K562 (cell line): Measurements from ENCODE around the gene KCNK7. TPM values are rescaled to one million over a fixed set of nuclear protein-coding genes. Genes with fewer than 3 reads are reported as not detected.

Source experiments
- HDAC1 ChIP-seq, 2 experiments: fragments of 450-650 bp; IDR thresholded peaks; 2 replicates each; pipeline ENCODE4 v1.6.1; 2016 to 2017; ENCODE audit warnings: inconsistent platforms in 1 of 2, mild to moderate bottlenecking in 1 of 2, moderate library complexity in 1 of 2
- NR2C1 ChIP-seq, 2 experiments: fragments of 450-650 bp; IDR thresholded peaks; 2 replicates each; pipeline ENCODE4 v1.6.1; 2017; ENCODE audit warnings: mild to moderate bottlenecking in 2 of 2, antibody characterized with exemption in 1 of 2, inconsistent platforms in 1 of 2, missing compliant biosample characterization in 1 of 2, missing genetic modification characterization in 1 of 2
- RAD21 ChIP-seq, 2 experiments: fragments of 250-450 bp in 1 of 2; fragments of 450-650 bp in 1 of 2; sonication (Bioruptor Pico) in 1 of 2; formaldehyde crosslinking in 1 of 2; IDR thresholded peaks in 1 of 2; conservative IDR thresholded peaks in 1 of 2; 2 replicates each; pipeline versions ENCODE4 v1.4.0 to v1.8.0; 2020 to 2022; ENCODE audit warnings: mild to moderate bottlenecking in 2 of 2, moderate library complexity in 1 of 2
- RHOXF2B ChIP-seq: fragments of 250-450 bp; sonication (Bioruptor Pico); conservative IDR thresholded peaks from 2 replicates; pipeline ENCODE4 v1.5.1; 2021
- SMARCA5 ChIP-seq: fragments of 450-650 bp; IDR thresholded peaks from 2 replicates; pipeline ENCODE4 v1.6.1; 2016
- STAT5A ChIP-seq: IDR thresholded peaks from 2 replicates; pipeline ENCODE4 v1.6.1; 2012; ENCODE audit warnings: low read length, inconsistent platforms, borderline replicate concordance
- TOE1 ChIP-seq, 2 experiments: fragments of 450-650 bp in 1 of 2; sonication (generic) in 1 of 2; formaldehyde crosslinking in 1 of 2; IDR thresholded peaks; 2 replicates each; pipeline versions ENCODE4 v1.7.1 to v1.8.0; 2016 to 2022; ENCODE audit warnings: borderline replicate concordance in 2 of 2, mild to moderate bottlenecking in 2 of 2, antibody characterized with exemption in 1 of 2, inconsistent platforms in 1 of 2, low read depth in 1 of 2, missing genetic modification reagents in 1 of 2, moderate library complexity in 1 of 2
- ZBTB7A ChIP-seq: IDR thresholded peaks from 2 replicates; pipeline ENCODE4 v1.6.1; 2011; ENCODE audit warnings: low read depth, mild to moderate bottlenecking, low read length, moderate library complexity, borderline replicate concordance; ENCODE audit not compliant: control insufficient read depth
- ZKSCAN8 ChIP-seq: fragments of 200-800 bp; sonication (Bioruptor generic); IDR thresholded peaks from 2 replicates; pipeline ENCODE4 v1.6.1; 2016; ENCODE audit warnings: missing genetic modification characterization, missing compliant biosample characterization
- ZNF217 ChIP-seq: sonication (generic); formaldehyde crosslinking; IDR thresholded peaks from 2 replicates; pipeline ENCODE4 v1.8.0; 2022; ENCODE audit warnings: mild to moderate bottlenecking, missing genetic modification reagents
- polyA plus RNA-seq, 8 experiments: library from polyadenylated mRNA; depleted of rRNA in 4 of 8; stranded (reverse) in 5 of 8; unstranded in 3 of 8; fragments of >200 nt; fragmentation: Nextera tagmentation in 2 of 8; fragmentation: Illumina TruSeq in 1 of 8; extraction: Ambion mirVana in 2 of 8; extraction: Trizol in 1 of 8; gene quantifications; 2 replicates each; pipeline versions ENCODE4 v1.2.1 to v1.2.3, GENCODE V29; 2011 to 2014; ENCODE audit warnings: inconsistent platforms in 1 of 8, missing spikeins in 1 of 8
- total RNA-seq, 7 experiments: library from RNA; depleted of rRNA in 6 of 7; stranded (reverse); fragments of >200 nt in 6 of 7; fragmentation: Illumina TruSeq in 2 of 7; extraction: Trizol in 2 of 7; gene quantifications; 2 replicates each; pipeline versions ENCODE4 v1.2.1 to v1.2.3, GENCODE V29; 2011 to 2021; ENCODE audit warnings: low replicate concordance in 1 of 7
- TF ChIP-seq, protein P1 (sequence below): sonication (generic); formaldehyde crosslinking; IDR thresholded peaks from 2 replicates; pipeline ENCODE4 v1.8.1; 2023; ENCODE audit warnings: mild to moderate bottlenecking, missing genetic modification reagents

Gene KCNK7
- total and polyA plus RNA-seq, 9 of the 15 experiments (the other 6 are each of a cell fraction or from before 2014, with no cell fraction given): 0.07 to 0.40 TPM; not detected in 7

DNA sequence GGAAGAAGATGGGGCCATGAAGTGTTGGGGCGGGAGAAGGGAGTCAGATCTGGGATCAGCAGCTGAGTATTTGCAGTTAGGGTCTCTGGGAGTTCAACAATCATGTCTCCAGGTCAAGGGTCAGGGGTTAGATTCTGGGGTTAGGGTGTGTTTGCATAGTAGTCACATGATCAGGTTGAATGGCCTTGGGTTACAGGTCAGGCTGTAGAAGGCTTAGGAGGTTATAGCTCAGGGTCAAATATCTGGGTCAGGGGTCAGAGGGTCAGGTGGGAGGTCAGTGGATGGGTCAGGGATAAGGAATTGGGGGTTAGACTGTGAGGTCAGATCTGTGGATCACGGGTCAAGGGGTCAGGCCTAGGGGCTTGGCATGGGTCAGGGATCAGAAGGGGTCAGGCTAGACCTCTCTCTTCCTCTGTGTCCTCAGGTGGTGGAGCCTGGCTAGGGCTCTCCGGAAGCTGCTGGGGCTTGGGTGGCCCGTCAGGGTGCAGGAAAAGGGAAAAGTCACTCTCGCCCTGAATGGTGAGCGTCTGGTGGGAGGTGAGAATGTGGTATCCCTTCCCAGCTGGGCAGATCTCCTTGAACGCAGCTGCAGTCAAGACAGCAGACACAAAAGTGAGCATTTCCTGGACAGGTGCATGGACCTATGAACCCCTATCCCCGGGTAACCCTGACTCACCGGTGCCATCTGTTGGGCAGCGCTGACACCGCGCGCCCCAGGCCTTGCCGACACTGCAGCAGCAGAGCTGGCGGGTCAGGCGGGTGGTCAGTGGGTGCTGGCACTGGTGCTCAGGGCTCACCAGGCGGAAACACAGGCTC lies 43.8 kb downstream of the KCNK7 start (continued):
- TF ChIP-seq HDAC1 (IDR thresholded peaks at IDR 0.05): peak in 1 of 2 experiments; percentile 91; a peak in 2 of 4 replicates
- 0 out of 2 replicates have a peak, but pooled peaks have one; percentile 26 for TF ChIP-seq SMARCA5
- peak; percentile 92 for TF ChIP-seq TOE1 (IDR thresholded peaks at IDR 0.05; ENCODE audit: borderline replicate concordance)
- TF ChIP-seq TOE1 (CRISPR knock-in tag; IDR thresholded peaks at IDR 0.05; ENCODE audit: borderline replicate concordance, low read depth): no peak
- no peak for TF ChIP-seq RHOXF2B (CRISPR knock-in tag)
- peak in 1 of 2 experiments; percentile 40; a peak in 2 of 4 replicates for TF ChIP-seq RAD21 (CRISPR knock-in tag; conservative IDR thresholded peaks at IDR 0.05 in 1 of 2, IDR thresholded peaks at IDR 0.05 in 1 of 2)
- no peak for TF ChIP-seq ZNF217 (CRISPR knock-in tag)
- no peak for TF ChIP-seq ZKSCAN8 (CRISPR knock-in tag)
- peak; percentile 97 for TF ChIP-seq NR2C1 (IDR thresholded peaks at IDR 0.05)
- peak; percentile 98 for TF ChIP-seq NR2C1 (tag; IDR thresholded peaks at IDR 0.05)
- TF ChIP-seq, protein P1, sequence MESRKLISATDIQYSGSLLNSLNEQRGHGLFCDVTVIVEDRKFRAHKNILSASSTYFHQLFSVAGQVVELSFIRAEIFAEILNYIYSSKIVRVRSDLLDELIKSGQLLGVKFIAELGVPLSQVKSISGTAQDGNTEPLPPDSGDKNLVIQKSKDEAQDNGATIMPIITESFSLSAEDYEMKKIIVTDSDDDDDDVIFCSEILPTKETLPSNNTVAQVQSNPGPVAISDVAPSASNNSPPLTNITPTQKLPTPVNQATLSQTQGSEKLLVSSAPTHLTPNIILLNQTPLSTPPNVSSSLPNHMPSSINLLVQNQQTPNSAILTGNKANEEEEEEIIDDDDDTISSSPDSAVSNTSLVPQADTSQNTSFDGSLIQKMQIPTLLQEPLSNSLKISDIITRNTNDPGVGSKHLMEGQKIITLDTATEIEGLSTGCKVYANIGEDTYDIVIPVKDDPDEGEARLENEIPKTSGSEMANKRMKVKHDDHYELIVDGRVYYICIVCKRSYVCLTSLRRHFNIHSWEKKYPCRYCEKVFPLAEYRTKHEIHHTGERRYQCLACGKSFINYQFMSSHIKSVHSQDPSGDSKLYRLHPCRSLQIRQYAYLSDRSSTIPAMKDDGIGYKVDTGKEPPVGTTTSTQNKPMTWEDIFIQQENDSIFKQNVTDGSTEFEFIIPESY: peak; percentile 100
- TF ChIP-seq ZBTB7A: peak; percentile 43
- no peak for TF ChIP-seq STAT5A
